HepG2 (cell line): ENCODE results near the gene GATD1. TPM values are rescaled to one million over a fixed set of nuclear protein-coding genes. Genes with fewer than 3 reads are reported as not detected.
A peak's percentile ranks its signal among the peaks of the same experiment; 100 is the strongest.

Experiments
- CENPX ChIP-seq: sonication (generic); formaldehyde crosslinking; IDR thresholded peaks from 2 replicates; pipeline ENCODE4 v1.9.0; 2021; ENCODE audit warnings: mild to moderate bottlenecking, missing genetic modification reagents, moderate library complexity
- HDAC6 ChIP-seq: fragments of 200-600 bp; sonication (generic); IDR thresholded peaks from 2 replicates; pipeline ENCODE4 v1.7.0; 2017; ENCODE audit warnings: mild to moderate bottlenecking, antibody characterized with exemption, low read length, low read depth
- HOXD1 ChIP-seq: sonication (generic); formaldehyde crosslinking; IDR thresholded peaks from 2 replicates; pipeline ENCODE4 v1.5.0; 2020; ENCODE audit warnings: missing genetic modification reagents
- MAZ ChIP-seq, 2 experiments: sonication (generic) in 1 of 2; formaldehyde crosslinking in 1 of 2; IDR thresholded peaks; 2 replicates each; pipeline versions ENCODE4 v1.5.0 to v1.6.1; 2012 to 2020; ENCODE audit warnings: low read depth in 2 of 2, mild to moderate bottlenecking in 2 of 2, borderline replicate concordance in 1 of 2, improper control_type of control experiment in 1 of 2, low read length in 1 of 2, missing genetic modification reagents in 1 of 2, moderate library complexity in 1 of 2
- NFE2 ChIP-seq: sonication (generic); formaldehyde crosslinking; IDR thresholded peaks from 2 replicates; pipeline ENCODE4 v1.4.0; 2020; ENCODE audit warnings: missing genetic modification reagents
- NFYC ChIP-seq: IDR thresholded peaks from 2 replicates; pipeline ENCODE4 v1.6.1; 2016; ENCODE audit warnings: missing genetic modification reagents, missing compliant biosample characterization
- ZKSCAN1 ChIP-seq: fragments of 150-350 bp; IDR thresholded peaks from 2 replicates; pipeline ENCODE4 v1.6.1; 2014; ENCODE audit warnings: low read length
- polyA plus RNA-seq, 8 experiments: library from polyadenylated mRNA; depleted of rRNA in 3 of 8; stranded (reverse) in 7 of 8; unstranded in 1 of 8; fragments of >200 nt; fragmentation: Illumina TruSeq in 4 of 8; extraction: Trizol in 4 of 8; gene quantifications; 2 replicates each; pipeline versions ENCODE4 v1.2.1 to v1.2.3, GENCODE V29; 2011 to 2016; ENCODE audit warnings: low read depth in 4 of 8, missing spikeins in 1 of 8, mixed read lengths in 1 of 8; ENCODE audit not compliant: insufficient read depth in 1 of 8
- total RNA-seq, 5 experiments: library from RNA; depleted of rRNA; stranded (reverse); fragments of >200 nt; fragmentation: Illumina TruSeq; extraction: Trizol; gene quantifications; 2 replicates each; pipeline ENCODE4 v1.2.3, GENCODE V29; 2016; ENCODE audit warnings: low read depth in 1 of 5
- TF ChIP-seq, protein P1 (sequence below): sonication (generic); formaldehyde crosslinking; IDR thresholded peaks from 2 replicates; pipeline ENCODE4 v1.4.0; 2020; ENCODE audit warnings: mild to moderate bottlenecking, missing genetic modification reagents
- TF ChIP-seq, protein P2 (sequence below): IDR thresholded peaks from 2 replicates; pipeline ENCODE4 v1.6.1; 2016; ENCODE audit warnings: mild to moderate bottlenecking
- TF ChIP-seq, protein P3 (sequence below): sonication (generic); formaldehyde crosslinking; IDR thresholded peaks from 2 replicates; pipeline ENCODE4 v1.8.0; 2022; ENCODE audit warnings: missing genetic modification reagents, low read depth, mild to moderate bottlenecking, borderline replicate concordance
- TF ChIP-seq, protein P4 (sequence below): sonication (generic); formaldehyde crosslinking; IDR thresholded peaks from 2 replicates; pipeline ENCODE4; 2020; ENCODE audit warnings: missing genetic modification reagents, mild to moderate bottlenecking, borderline replicate concordance

Gene GATD1
- total and polyA plus RNA-seq, 2 of the 13 experiments (the other 11 are each of a cell fraction or from before 2014, with no cell fraction given), result 31.3 to 60.5 TPM

DNA sequence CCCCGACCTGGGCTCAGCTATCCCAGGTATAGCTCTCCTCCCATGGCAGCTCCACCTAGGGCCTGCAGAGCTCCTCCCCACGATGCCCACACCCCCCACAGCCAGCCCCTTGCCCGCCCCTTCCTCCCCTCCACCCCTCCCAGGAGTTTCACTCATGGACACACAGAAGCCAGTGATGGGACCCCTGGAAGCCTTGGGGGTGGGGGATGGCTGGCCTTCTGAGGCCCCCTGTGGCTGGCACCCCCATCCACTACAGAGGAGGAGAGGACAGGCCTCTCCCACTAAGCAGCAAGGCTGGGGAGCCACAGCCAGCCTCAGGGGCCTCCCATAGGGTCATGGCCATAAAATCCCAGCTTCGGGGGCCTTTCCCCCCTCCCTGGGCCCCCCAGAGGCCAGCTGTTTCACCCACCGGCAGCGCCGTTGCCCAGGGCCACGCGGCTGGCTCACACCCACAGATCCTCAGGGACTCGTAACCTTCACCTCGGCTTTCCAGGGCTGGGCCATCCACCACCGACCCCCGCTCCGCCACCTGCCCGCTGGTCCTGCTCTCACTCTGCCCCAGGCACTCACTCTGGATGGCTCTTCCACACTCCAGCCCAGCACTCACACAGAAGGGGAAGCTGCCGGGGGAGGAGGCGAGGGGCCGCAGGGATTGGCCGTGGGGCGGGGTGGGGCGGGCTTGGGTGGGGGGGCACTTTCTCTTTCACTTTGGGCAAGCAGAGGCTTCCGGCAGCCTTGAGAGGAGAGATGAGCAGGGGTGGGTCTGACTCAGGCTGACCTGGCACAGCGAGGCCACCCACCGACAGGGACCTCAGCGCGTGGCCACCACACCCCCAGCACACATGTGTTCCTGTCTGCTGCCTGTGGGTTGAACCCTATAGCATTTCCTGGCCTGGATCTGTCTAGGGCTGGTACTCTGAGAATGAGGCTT is 18.6 kb upstream of the GATD1 start (continued):
- TF ChIP-seq, protein P1, sequence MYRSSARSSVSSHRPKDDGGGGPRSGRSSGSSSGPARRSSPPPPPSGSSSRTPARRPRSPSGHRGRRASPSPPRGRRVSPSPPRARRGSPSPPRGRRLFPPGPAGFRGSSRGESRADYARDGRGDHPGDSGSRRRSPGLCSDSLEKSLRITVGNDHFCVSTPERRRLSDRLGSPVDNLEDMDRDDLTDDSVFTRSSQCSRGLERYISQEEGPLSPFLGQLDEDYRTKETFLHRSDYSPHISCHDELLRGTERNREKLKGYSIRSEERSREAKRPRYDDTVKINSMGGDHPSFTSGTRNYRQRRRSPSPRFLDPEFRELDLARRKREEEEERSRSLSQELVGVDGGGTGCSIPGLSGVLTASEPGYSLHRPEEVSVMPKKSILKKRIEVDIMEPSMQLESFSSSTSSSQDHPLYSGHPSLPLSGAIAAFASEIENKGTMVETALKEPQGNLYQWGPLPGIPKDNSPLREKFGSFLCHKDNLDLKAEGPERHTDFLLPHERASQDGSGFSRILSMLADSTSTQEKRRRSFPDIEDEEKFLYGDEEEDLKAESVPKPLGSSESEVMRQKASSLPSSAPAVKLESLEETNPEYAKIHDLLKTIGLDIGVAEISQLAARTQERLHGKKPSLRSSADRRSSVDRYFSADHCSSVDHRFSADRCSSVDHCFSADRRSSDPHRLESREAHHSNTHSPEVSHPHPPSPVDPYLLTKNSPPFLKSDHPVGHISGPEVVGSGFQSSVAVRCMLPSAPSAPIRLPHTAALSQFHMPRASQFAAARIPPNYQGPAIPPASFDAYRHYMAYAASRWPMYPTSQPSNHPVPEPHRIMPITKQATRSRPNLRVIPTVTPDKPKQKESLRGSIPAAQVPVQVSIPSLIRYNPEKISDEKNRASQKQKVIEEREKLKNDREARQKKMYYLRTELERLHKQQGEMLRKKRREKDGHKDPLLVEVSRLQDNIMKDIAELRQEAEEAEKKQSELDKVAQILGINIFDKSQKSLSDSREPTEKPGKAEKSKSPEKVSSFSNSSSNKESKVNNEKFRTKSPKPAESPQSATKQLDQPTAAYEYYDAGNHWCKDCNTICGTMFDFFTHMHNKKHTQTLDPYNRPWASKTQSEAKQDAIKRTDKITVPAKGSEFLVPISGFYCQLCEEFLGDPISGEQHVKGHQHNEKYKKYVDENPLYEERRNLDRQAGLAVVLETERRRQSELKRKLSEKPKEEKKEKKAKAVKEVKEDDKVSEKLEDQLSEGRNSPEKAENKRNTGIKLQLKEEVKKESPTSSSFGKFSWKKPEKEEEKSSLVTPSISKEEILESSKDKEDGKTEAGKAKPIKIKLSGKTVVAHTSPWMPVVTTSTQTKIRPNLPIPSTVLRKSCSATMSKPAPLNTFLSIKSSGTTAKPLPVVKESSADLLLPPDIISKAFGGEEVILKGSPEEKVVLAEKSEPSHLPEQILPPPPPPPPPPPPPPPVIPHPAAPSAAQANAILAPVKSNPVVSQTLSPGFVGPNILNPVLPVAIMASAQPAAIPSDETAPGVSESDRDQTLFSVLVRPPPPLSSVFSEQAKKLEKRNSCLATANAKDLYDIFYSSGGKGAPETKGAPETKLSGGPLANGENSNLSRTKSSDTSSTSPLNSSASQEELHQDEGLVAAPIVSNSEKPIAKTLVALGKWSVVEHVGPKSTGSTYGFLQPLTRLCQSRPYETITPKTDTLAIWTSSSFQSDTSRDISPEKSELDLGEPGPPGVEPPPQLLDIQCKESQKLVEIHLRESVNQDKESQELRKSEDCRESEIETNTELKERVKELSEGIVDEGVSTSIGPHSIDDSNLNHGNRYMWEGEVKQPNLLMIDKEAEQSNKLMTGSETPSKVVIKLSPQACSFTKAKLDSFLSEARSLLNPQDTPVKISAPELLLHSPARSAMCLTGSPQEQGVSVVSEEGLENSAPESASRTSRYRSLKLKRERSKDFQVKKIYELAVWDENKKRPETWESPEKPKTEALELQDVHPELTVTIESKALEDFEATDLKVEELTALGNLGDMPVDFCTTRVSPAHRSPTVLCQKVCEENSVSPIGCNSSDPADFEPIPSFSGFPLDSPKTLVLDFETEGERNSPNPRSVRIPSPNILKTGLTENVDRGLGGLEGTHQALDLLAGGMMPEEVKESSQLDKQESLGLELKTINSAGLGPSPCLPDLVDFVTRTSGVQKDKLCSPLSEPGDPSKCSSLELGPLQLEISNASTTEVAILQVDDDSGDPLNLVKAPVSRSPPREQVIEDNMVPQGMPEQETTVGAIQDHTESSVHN (CRISPR knock-in tag), result no peak
- TF ChIP-seq, protein P2, sequence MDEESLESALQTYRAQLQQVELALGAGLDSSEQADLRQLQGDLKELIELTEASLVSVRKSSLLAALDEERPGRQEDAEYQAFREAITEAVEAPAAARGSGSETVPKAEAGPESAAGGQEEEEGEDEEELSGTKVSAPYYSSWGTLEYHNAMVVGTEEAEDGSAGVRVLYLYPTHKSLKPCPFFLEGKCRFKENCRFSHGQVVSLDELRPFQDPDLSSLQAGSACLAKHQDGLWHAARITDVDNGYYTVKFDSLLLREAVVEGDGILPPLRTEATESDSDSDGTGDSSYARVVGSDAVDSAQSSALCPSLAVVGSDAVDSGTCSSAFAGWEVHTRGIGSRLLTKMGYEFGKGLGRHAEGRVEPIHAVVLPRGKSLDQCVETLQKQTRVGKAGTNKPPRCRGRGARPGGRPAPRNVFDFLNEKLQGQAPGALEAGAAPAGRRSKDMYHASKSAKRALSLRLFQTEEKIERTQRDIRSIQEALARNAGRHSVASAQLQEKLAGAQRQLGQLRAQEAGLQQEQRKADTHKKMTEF (CRISPR knock-in tag), result no peak
- TF ChIP-seq CENPX (no peak), HOXD1 (CRISPR knock-in tag) (no peak), NFYC (CRISPR knock-in tag) (0 out of 2 replicates have a peak, but pooled peaks have one; percentile 28), ZKSCAN1 (no peak), NFE2 (CRISPR knock-in tag) (no peak), MAZ (IDR thresholded peaks at IDR 0.05; ENCODE audit: borderline replicate concordance, low read depth, low read length) (0 out of 2 replicates have a peak, but pooled peaks have one; percentile 22), MAZ (CRISPR knock-in tag; IDR thresholded peaks at IDR 0.05; ENCODE audit: low read depth) (0 out of 2 replicates have a peak, but pooled peaks have one; percentile 32), HDAC6 (no peak)
- TF ChIP-seq, protein P3, sequence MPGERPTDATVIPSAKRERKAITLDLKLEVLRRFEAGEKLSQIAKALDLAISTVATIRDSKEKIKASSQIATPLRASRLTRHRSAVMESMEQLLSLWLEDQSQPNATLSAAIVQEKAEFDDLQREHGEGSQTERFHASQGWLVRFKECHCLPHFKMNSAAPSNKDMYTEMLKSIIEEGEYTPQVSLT, result no peak
- TF ChIP-seq, protein P4, sequence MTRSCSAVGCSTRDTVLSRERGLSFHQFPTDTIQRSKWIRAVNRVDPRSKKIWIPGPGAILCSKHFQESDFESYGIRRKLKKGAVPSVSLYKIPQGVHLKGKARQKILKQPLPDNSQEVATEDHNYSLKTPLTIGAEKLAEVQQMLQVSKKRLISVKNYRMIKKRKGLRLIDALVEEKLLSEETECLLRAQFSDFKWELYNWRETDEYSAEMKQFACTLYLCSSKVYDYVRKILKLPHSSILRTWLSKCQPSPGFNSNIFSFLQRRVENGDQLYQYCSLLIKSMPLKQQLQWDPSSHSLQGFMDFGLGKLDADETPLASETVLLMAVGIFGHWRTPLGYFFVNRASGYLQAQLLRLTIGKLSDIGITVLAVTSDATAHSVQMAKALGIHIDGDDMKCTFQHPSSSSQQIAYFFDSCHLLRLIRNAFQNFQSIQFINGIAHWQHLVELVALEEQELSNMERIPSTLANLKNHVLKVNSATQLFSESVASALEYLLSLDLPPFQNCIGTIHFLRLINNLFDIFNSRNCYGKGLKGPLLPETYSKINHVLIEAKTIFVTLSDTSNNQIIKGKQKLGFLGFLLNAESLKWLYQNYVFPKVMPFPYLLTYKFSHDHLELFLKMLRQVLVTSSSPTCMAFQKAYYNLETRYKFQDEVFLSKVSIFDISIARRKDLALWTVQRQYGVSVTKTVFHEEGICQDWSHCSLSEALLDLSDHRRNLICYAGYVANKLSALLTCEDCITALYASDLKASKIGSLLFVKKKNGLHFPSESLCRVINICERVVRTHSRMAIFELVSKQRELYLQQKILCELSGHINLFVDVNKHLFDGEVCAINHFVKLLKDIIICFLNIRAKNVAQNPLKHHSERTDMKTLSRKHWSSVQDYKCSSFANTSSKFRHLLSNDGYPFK (CRISPR knock-in tag), result no peak
